ENCODE results near the gene HAX1. TPM values are rescaled to one million over a fixed set of nuclear protein-coding genes. Genes with fewer than 3 reads are reported as not detected.

Gene HAX1
- total and polyA plus RNA-seq, 10 of the 15 experiments (the other 5 are each of a cell fraction or from before 2014, with no cell fraction given): 95.3 to 288 (median 147) TPM

DNA sequence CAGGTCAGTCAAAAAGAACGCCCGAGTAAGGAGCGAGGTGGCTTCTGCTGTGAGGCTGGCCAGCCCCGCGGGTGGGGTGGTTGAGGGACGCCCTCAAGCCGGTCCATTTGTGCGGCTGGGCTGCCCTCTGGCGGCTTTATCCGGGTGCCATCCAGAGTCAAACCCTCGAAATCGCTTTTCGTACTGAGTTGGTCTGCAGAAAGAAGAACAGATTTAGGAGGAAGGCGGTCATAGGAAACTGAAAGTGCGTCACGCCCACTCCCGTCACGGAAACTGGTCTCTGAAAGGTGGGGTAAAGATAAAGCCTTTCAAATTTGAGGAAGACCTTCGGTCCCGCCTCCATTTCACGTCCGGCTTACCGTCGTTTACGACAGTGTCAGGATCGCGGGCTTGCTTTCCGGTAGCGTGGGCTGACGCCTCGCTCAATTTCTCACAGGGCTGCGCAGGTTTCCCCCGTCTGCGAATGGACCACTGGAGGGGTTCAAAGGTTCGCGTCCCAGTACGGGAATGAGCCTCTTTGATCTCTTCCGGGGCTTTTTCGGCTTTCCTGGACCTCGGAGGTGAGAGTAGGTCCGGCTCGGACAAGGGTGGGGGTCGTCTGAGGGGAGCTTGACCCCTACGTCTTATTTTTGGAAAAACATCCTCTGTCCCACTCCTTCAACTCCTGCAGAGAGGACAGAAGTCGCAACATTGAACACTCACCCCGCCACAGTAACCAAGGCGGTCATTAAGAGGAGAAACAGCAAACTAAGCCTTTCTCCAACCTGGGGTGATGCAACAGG is at the start of gene HAX1 (continued):
- TF ChIP-seq, protein P1, sequence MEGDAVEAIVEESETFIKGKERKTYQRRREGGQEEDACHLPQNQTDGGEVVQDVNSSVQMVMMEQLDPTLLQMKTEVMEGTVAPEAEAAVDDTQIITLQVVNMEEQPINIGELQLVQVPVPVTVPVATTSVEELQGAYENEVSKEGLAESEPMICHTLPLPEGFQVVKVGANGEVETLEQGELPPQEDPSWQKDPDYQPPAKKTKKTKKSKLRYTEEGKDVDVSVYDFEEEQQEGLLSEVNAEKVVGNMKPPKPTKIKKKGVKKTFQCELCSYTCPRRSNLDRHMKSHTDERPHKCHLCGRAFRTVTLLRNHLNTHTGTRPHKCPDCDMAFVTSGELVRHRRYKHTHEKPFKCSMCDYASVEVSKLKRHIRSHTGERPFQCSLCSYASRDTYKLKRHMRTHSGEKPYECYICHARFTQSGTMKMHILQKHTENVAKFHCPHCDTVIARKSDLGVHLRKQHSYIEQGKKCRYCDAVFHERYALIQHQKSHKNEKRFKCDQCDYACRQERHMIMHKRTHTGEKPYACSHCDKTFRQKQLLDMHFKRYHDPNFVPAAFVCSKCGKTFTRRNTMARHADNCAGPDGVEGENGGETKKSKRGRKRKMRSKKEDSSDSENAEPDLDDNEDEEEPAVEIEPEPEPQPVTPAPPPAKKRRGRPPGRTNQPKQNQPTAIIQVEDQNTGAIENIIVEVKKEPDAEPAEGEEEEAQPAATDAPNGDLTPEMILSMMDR (IDR thresholded peaks at IDR 0.05 in 2 of 3, conservative IDR thresholded peaks at IDR 0.05 in 1 of 3; ENCODE audit: control insufficient read depth in 2 of 3, extremely low read depth in 1 of 3, insufficient read depth in 1 of 3, low read depth in 3 of 3, low read length in 3 of 3): peak; percentile 76 to 93 (median 84); a peak in 5 of 6 replicates
- TF ChIP-seq FOS (IDR thresholded peaks at IDR 0.05; ENCODE audit: borderline replicate concordance, extremely low read depth, insufficient read length) (no peak), MXI1 (IDR thresholded peaks at IDR 0.05; ENCODE audit: low read depth, low read length) (peak; percentile 85), PAX5 (IDR thresholded peaks at IDR 0.05; ENCODE audit: borderline replicate concordance, low read depth, low read length) (peak; percentile 79; the same call in 1 of the 2 replicates), EZH2 (IDR thresholded peaks at IDR 0.05; ENCODE audit: borderline replicate concordance, control insufficient read depth, low read depth, low read length) (no peak), YBX1 (IDR thresholded peaks at IDR 0.05) (no peak), ZSCAN29 (IDR thresholded peaks at IDR 0.05) (no peak), ESRRA (IDR thresholded peaks at IDR 0.05; ENCODE audit: low read length) (no peak), PML (IDR thresholded peaks at IDR 0.05; ENCODE audit: low read length) (peak; percentile 89), BCL11A (IDR thresholded peaks at IDR 0.05; ENCODE audit: low read depth, low read length) (peak; percentile 28; the same call in 1 of the 2 replicates), EED (IDR thresholded peaks at IDR 0.05; ENCODE audit: low read depth) (peak; percentile 33; the same call in 1 of the 2 replicates), MYB (IDR thresholded peaks at IDR 0.05; ENCODE audit: borderline replicate concordance, low read depth, low read length) (0 out of 2 replicates have a peak, but pooled peaks have one; percentile 49), HDAC2 (IDR thresholded peaks at IDR 0.05) (no peak), NFIC (IDR thresholded peaks at IDR 0.05; ENCODE audit: low read depth, low read length) (0 out of 2 replicates have a peak, but pooled peaks have one; percentile 35), IRF4 (IDR thresholded peaks at IDR 0.05; ENCODE audit: low read depth, low read length) (peak; percentile 81), E2F4 (IDR thresholded peaks at IDR 0.05; ENCODE audit: low read depth, low read length) (0 out of 2 replicates have a peak, but pooled peaks have one; percentile 6), RAD21 (IDR thresholded peaks at IDR 0.05; ENCODE audit: insufficient read depth, low read depth, low read length) (peak; percentile 88), HDAC6 (IDR thresholded peaks at IDR 0.05; ENCODE audit: unreplicated experiment) (no peak), BRCA1 (IDR thresholded peaks at IDR 0.05; ENCODE audit: low read depth, low read length) (no peak)
- TF ChIP-seq, protein P2, sequence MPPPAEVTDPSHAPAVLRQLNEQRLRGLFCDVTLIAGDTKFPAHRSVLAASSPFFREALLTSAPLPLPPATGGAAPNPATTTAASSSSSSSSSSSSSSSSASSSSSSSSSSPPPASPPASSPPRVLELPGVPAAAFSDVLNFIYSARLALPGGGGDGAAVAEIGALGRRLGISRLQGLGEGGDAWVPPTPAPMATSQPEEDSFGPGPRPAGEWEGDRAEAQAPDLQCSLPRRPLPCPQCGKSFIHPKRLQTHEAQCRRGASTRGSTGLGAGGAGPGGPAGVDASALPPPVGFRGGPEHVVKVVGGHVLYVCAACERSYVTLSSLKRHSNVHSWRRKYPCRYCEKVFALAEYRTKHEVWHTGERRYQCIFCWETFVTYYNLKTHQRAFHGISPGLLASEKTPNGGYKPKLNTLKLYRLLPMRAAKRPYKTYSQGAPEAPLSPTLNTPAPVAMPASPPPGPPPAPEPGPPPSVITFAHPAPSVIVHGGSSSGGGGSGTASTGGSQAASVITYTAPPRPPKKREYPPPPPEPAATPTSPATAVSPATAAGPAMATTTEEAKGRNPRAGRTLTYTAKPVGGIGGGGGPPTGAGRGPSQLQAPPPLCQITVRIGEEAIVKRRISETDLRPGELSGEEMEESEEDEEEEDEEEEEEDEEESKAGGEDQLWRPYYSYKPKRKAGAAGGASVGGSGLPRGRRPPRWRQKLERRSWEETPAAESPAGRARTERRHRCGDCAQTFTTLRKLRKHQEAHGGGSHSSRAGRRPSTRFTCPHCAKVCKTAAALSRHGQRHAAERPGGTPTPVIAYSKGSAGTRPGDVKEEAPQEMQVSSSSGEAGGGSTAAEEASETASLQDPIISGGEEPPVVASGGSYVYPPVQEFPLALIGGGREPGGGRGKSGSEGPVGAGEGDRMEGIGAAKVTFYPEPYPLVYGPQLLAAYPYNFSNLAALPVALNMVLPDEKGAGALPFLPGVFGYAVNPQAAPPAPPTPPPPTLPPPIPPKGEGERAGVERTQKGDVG (CRISPR knock-in tag; IDR thresholded peaks at IDR 0.05): no peak
- TF ChIP-seq, protein P3, sequence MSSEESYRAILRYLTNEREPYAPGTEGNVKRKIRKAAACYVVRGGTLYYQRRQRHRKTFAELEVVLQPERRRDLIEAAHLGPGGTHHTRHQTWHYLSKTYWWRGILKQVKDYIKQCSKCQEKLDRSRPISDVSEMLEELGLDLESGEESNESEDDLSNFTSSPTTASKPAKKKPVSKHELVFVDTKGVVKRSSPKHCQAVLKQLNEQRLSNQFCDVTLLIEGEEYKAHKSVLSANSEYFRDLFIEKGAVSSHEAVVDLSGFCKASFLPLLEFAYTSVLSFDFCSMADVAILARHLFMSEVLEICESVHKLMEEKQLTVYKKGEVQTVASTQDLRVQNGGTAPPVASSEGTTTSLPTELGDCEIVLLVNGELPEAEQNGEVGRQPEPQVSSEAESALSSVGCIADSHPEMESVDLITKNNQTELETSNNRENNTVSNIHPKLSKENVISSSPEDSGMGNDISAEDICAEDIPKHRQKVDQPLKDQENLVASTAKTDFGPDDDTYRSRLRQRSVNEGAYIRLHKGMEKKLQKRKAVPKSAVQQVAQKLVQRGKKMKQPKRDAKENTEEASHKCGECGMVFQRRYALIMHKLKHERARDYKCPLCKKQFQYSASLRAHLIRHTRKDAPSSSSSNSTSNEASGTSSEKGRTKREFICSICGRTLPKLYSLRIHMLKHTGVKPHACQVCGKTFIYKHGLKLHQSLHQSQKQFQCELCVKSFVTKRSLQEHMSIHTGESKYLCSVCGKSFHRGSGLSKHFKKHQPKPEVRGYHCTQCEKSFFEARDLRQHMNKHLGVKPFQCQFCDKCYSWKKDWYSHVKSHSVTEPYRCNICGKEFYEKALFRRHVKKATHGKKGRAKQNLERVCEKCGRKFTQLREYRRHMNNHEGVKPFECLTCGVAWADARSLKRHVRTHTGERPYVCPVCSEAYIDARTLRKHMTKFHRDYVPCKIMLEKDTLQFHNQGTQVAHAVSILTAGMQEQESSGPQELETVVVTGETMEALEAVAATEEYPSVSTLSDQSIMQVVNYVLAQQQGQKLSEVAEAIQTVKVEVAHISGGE (CRISPR knock-in tag; IDR thresholded peaks at IDR 0.05): no peak
